Gastrocnemius medialis (tissue), 4 donors: Measurements from ENCODE around the gene MYLIP.

Experiments used
- CTCF ChIP-seq, 5 experiments: fragments of 450-650 bp in 3 of 5; fragments of 200-600 bp in 2 of 5; sonication (generic) in 2 of 5; IDR thresholded peaks in 4 of 5; conservative IDR thresholded peaks in 1 of 5; 1 replicate in 4 of 5; 2 replicates in 1 of 5; pipeline ENCODE4 v1.5.1; 2016 to 2019; ENCODE audit warnings: antibody characterized with exemption in 5 of 5, mild to moderate bottlenecking in 3 of 5, moderate library complexity in 3 of 5
- POLR2A ChIP-seq, 2 donors: fragments of 450-650 bp; IDR thresholded peaks; one replicate each; pipeline ENCODE4 v1.6.1; 2017; ENCODE audit warnings: antibody characterized with exemption in 2 of 2, mild to moderate bottlenecking in 2 of 2, moderate library complexity in 2 of 2

- TF ChIP-seq POLR2A (IDR thresholded peaks at IDR 0.05) (no peak), CTCF (IDR thresholded peaks at IDR 0.05 in 4 of 5, conservative IDR thresholded peaks at IDR 0.05 in 1 of 5) (no peak)
Measured at GRCh38 chr6:16108921-16109658, 19.8 kb upstream of the MYLIP start.
